HepG2 (cell line): ENCODE measurements around the gene ZFAND6. TPM values are rescaled to one million over a fixed set of nuclear protein-coding genes. Genes with fewer than 3 reads are reported as not detected.

Experiments
- CBX2 ChIP-seq, 2 experiments: fragments of 200-600 bp in 1 of 2; sonication (generic); formaldehyde crosslinking in 1 of 2; IDR thresholded peaks; 2 replicates each; pipeline versions ENCODE4 v1.7.0 to v1.8.1; 2018 to 2022; ENCODE audit warnings: low read depth in 2 of 2, low read length in 1 of 2, mild to moderate bottlenecking in 1 of 2, missing genetic modification reagents in 1 of 2
- CHCHD3 ChIP-seq: sonication (generic); formaldehyde crosslinking; IDR thresholded peaks from 2 replicates; pipeline ENCODE4 v1.8.0; 2022; ENCODE audit warnings: mild to moderate bottlenecking, missing genetic modification reagents, moderate library complexity
- DNMT3B ChIP-seq: conservative IDR thresholded peaks from 2 replicates; pipeline ENCODE4 v1.6.1; 2016; ENCODE audit warnings: missing biosample characterization, control low read depth
- HES4 ChIP-seq: sonication (generic); formaldehyde crosslinking; IDR thresholded peaks from 2 replicates; pipeline ENCODE4 v1.9.0; 2021; ENCODE audit warnings: mild to moderate bottlenecking, missing genetic modification reagents, borderline replicate concordance
- KMT2A ChIP-seq: sonication (generic); formaldehyde crosslinking; IDR thresholded peaks from 2 replicates; pipeline ENCODE4 v1.4.0; 2020; ENCODE audit warnings: missing genetic modification reagents
- NCOR1 ChIP-seq: fragments of 200-600 bp; sonication (generic); IDR thresholded peaks from 2 replicates; pipeline ENCODE4 v1.7.0; 2017; ENCODE audit warnings: antibody characterized with exemption, low read length, borderline replicate concordance
- NR2F6 ChIP-seq, 2 experiments: IDR thresholded peaks; 2 replicates each; pipeline ENCODE4 v1.6.1; 2016; ENCODE audit warnings: antibody characterized with exemption in 1 of 2, mild to moderate bottlenecking in 1 of 2
- PAF1 ChIP-seq: IDR thresholded peaks from 2 replicates; pipeline ENCODE4 v1.6.1; 2016; ENCODE audit warnings: missing genetic modification reagents, missing compliant biosample characterization
- RNF2 ChIP-seq: fragments of 450-650 bp; conservative IDR thresholded peaks from 2 replicates; pipeline ENCODE4 v1.6.1; 2016; ENCODE audit warnings: low read depth
- SATB2 ChIP-seq: sonication (generic); formaldehyde crosslinking; IDR thresholded peaks from 2 replicates; pipeline ENCODE4 v1.5.0; 2020; ENCODE audit warnings: missing genetic modification reagents
- SMAD3 ChIP-seq: sonication (generic); formaldehyde crosslinking; IDR thresholded peaks from 2 replicates; pipeline ENCODE4 v1.4.0; 2020; ENCODE audit warnings: missing genetic modification reagents
- SNAPC2 ChIP-seq: sonication (generic); formaldehyde crosslinking; IDR thresholded peaks from 2 replicates; pipeline ENCODE4 v1.8.1; 2022; ENCODE audit warnings: mild to moderate bottlenecking, missing genetic modification reagents
- SUZ12 ChIP-seq: fragments of 150-350 bp; IDR thresholded peaks from 2 replicates; pipeline ENCODE4 v1.6.1; 2014; ENCODE audit warnings: low read depth, low read length
- TEAD3 ChIP-seq: optimal IDR thresholded peaks from 2 replicates; pipeline ENCODE3; 2016; ENCODE audit warnings: borderline replicate concordance
- ZBTB7B ChIP-seq: sonication (generic); formaldehyde crosslinking; IDR thresholded peaks from 2 replicates; pipeline ENCODE4 v1.4.0; 2020; ENCODE audit warnings: missing genetic modification reagents
- ZFP82 ChIP-seq: sonication (generic); formaldehyde crosslinking; IDR thresholded peaks from 2 replicates; pipeline ENCODE4 v1.5.1; 2020; ENCODE audit warnings: mild to moderate bottlenecking, missing genetic modification reagents, borderline replicate concordance
- ZNF124 ChIP-seq: sonication (generic); formaldehyde crosslinking; IDR thresholded peaks from 2 replicates; pipeline ENCODE4 v1.4.0; 2020; ENCODE audit warnings: missing genetic modification reagents
- ZNF510 ChIP-seq: sonication (generic); formaldehyde crosslinking; IDR thresholded peaks from 2 replicates; pipeline ENCODE4 v1.4.0; 2020; ENCODE audit warnings: low read depth, mild to moderate bottlenecking, missing genetic modification reagents
- ZNF550 ChIP-seq: sonication (generic); formaldehyde crosslinking; IDR thresholded peaks from 2 replicates; pipeline ENCODE4 v1.4.0; 2020; ENCODE audit warnings: mild to moderate bottlenecking, missing genetic modification reagents, borderline replicate concordance
- ZNF558 ChIP-seq: sonication (generic); formaldehyde crosslinking; IDR thresholded peaks from 2 replicates; pipeline ENCODE4 v1.9.0; 2022; ENCODE audit warnings: mild to moderate bottlenecking, missing genetic modification reagents, borderline replicate concordance
- ZNF672 ChIP-seq: sonication (generic); formaldehyde crosslinking; IDR thresholded peaks from 2 replicates; pipeline ENCODE4 v1.8.1; 2022; ENCODE audit warnings: missing genetic modification reagents
- ZNF724P ChIP-seq: sonication (generic); formaldehyde crosslinking; IDR thresholded peaks from 2 replicates; pipeline ENCODE4 v1.8.0; 2022; ENCODE audit warnings: missing genetic modification reagents, borderline replicate concordance
- ZSCAN29 ChIP-seq: sonication (generic); formaldehyde crosslinking; conservative IDR thresholded peaks from 2 replicates; pipeline ENCODE4 v1.4.0; 2020; ENCODE audit warnings: mild to moderate bottlenecking, missing genetic modification reagents
- polyA plus RNA-seq, 8 experiments: library from polyadenylated mRNA; depleted of rRNA in 3 of 8; stranded (reverse) in 7 of 8; unstranded in 1 of 8; fragments of >200 nt; fragmentation: Illumina TruSeq in 4 of 8; extraction: Trizol in 4 of 8; gene quantifications; 2 replicates each; pipeline versions ENCODE4 v1.2.1 to v1.2.3, GENCODE V29; 2011 to 2016; ENCODE audit warnings: low read depth in 4 of 8, missing spikeins in 1 of 8, mixed read lengths in 1 of 8; ENCODE audit not compliant: insufficient read depth in 1 of 8
- total RNA-seq, 5 experiments: library from RNA; depleted of rRNA; stranded (reverse); fragments of >200 nt; fragmentation: Illumina TruSeq; extraction: Trizol; gene quantifications; 2 replicates each; pipeline ENCODE4 v1.2.3, GENCODE V29; 2016; ENCODE audit warnings: low read depth in 1 of 5
- TF ChIP-seq, protein P1 (sequence below): IDR thresholded peaks from 2 replicates; pipeline ENCODE4 v1.6.1; 2016; ENCODE audit warnings: low read depth
- TF ChIP-seq, protein P2 (sequence below): sonication (generic); formaldehyde crosslinking; IDR thresholded peaks from 2 replicates; pipeline ENCODE4 v1.4.0; 2020; ENCODE audit warnings: mild to moderate bottlenecking, missing genetic modification reagents
- TF ChIP-seq, protein P3 (sequence below): sonication (generic); formaldehyde crosslinking; conservative IDR thresholded peaks from 2 replicates; pipeline ENCODE4 v1.4.0; 2020; ENCODE audit warnings: missing genetic modification reagents

Gene ZFAND6
- total and polyA plus RNA-seq, 2 of the 13 experiments (the other 11 are each of a cell fraction or from before 2014, with no cell fraction given): 84.2 to 115 TPM

DNA sequence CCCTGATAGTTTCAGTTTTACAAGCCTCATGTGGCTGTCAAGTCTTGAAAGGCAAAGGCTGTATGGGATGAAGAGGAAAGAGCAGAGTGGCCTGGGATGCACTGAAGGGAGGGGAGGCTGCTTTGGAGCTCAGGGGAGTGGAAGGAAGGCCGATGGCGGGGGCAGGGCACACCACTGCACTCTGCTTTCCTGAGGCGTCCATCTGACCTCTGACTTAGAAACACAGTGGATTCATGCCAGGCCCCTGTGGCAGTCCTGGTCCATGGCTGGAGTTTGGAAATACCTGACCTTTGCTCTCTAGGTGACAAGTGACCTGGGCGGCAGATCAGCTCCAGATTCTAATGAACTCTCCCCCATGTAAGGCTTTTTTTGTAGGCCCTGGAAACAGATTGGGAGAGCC, 112.3 kb downstream of the ZFAND6 start (continued):
- no peak for TF ChIP-seq ZSCAN29 (CRISPR knock-in tag)
- no peak for TF ChIP-seq SUZ12
- no peak for TF ChIP-seq ZNF550 (CRISPR knock-in tag)
- no peak for TF ChIP-seq SMAD3 (CRISPR knock-in tag)
- TF ChIP-seq, protein P1, sequence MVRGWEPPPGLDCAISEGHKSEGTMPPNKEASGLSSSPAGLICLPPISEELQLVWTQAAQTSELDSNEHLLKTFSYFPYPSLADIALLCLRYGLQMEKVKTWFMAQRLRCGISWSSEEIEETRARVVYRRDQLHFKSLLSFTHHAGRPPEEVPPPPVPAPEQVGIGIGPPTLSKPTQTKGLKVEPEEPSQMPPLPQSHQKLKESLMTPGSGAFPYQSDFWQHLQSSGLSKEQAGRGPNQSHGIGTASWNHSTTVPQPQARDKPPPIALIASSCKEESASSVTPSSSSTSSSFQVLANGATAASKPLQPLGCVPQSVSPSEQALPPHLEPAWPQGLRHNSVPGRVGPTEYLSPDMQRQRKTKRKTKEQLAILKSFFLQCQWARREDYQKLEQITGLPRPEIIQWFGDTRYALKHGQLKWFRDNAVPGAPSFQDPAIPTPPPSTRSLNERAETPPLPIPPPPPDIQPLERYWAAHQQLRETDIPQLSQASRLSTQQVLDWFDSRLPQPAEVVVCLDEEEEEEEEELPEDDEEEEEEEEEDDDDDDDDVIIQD (CRISPR knock-in tag): peak; percentile 86; the same call in 1 of the 2 replicates
- peak; percentile 82 for TF ChIP-seq TEAD3
- no peak for TF ChIP-seq CBX2 (IDR thresholded peaks at IDR 0.05; ENCODE audit: low read depth, low read length)
- TF ChIP-seq CBX2 (CRISPR knock-in tag; IDR thresholded peaks at IDR 0.05; ENCODE audit: low read depth): no peak
- no peak for TF ChIP-seq HES4 (CRISPR knock-in tag)
- peak; percentile 90 for TF ChIP-seq NR2F6 (IDR thresholded peaks at IDR 0.05)
- TF ChIP-seq NR2F6 (CRISPR knock-in tag; IDR thresholded peaks at IDR 0.05): peak; percentile 95
- TF ChIP-seq ZFP82: no peak
- peak; percentile 53; the same call in 1 of the 2 replicates for TF ChIP-seq ZNF124 (CRISPR knock-in tag)
- no peak for TF ChIP-seq KMT2A (CRISPR knock-in tag)
- TF ChIP-seq, protein P2, sequence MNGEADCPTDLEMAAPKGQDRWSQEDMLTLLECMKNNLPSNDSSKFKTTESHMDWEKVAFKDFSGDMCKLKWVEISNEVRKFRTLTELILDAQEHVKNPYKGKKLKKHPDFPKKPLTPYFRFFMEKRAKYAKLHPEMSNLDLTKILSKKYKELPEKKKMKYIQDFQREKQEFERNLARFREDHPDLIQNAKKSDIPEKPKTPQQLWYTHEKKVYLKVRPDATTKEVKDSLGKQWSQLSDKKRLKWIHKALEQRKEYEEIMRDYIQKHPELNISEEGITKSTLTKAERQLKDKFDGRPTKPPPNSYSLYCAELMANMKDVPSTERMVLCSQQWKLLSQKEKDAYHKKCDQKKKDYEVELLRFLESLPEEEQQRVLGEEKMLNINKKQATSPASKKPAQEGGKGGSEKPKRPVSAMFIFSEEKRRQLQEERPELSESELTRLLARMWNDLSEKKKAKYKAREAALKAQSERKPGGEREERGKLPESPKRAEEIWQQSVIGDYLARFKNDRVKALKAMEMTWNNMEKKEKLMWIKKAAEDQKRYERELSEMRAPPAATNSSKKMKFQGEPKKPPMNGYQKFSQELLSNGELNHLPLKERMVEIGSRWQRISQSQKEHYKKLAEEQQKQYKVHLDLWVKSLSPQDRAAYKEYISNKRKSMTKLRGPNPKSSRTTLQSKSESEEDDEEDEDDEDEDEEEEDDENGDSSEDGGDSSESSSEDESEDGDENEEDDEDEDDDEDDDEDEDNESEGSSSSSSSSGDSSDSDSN (CRISPR knock-in tag): no peak; the same call in 1 of the 2 replicates
- no peak for TF ChIP-seq ZNF510 (CRISPR knock-in tag)
- TF ChIP-seq ZBTB7B (CRISPR knock-in tag): peak; percentile 78
- no peak for TF ChIP-seq SATB2 (CRISPR knock-in tag)
- TF ChIP-seq, protein P3, sequence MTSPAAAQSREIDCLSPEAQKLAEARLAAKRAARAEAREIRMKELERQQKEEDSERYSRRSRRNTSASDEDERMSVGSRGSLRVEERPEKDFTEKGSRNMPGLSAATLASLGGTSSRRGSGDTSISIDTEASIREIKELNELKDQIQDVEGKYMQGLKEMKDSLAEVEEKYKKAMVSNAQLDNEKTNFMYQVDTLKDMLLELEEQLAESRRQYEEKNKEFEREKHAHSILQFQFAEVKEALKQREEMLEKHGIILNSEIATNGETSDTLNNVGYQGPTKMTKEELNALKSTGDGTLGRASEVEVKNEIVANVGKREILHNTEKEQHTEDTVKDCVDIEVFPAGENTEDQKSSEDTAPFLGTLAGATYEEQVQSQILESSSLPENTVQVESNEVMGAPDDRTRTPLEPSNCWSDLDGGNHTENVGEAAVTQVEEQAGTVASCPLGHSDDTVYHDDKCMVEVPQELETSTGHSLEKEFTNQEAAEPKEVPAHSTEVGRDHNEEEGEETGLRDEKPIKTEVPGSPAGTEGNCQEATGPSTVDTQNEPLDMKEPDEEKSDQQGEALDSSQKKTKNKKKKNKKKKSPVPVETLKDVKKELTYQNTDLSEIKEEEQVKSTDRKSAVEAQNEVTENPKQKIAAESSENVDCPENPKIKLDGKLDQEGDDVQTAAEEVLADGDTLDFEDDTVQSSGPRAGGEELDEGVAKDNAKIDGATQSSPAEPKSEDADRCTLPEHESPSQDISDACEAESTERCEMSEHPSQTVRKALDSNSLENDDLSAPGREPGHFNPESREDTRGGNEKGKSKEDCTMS (CRISPR knock-in tag): no peak
- no peak for TF ChIP-seq SNAPC2 (CRISPR knock-in tag)
- TF ChIP-seq PAF1: no peak
- no peak for TF ChIP-seq RNF2
- TF ChIP-seq NCOR1: peak; percentile 67
- TF ChIP-seq DNMT3B (CRISPR knock-in tag): no peak
- TF ChIP-seq ZNF672 (CRISPR knock-in tag): no peak
- no peak for TF ChIP-seq ZNF558 (CRISPR knock-in tag)
- TF ChIP-seq CHCHD3 (CRISPR knock-in tag): no peak
- no peak for TF ChIP-seq ZNF724P (CRISPR knock-in tag)
